HepG2 (cell line): ENCODE results near the gene LRRN3. TPM values are rescaled to one million over a fixed set of nuclear protein-coding genes. Genes with fewer than 3 reads are reported as not detected.

Source experiments
- JDP2 ChIP-seq: sonication (generic); formaldehyde crosslinking; IDR thresholded peaks from 2 replicates; pipeline ENCODE4 v1.8.1; 2022; ENCODE audit warnings: missing genetic modification reagents, borderline replicate concordance
- MLLT10 ChIP-seq: sonication (generic); formaldehyde crosslinking; IDR thresholded peaks from 2 replicates; pipeline ENCODE4 v1.4.0; 2020; ENCODE audit warnings: missing genetic modification reagents
- NR2C2 ChIP-seq: sonication (generic); formaldehyde crosslinking; IDR thresholded peaks from 2 replicates; pipeline ENCODE4 v1.4.0; 2020; ENCODE audit warnings: missing genetic modification reagents, mild to moderate bottlenecking, moderate library complexity, borderline replicate concordance
- PRPF4 ChIP-seq: fragments of 200-400 bp; formaldehyde crosslinking; IDR thresholded peaks from 2 replicates; pipeline ENCODE4 v1.6.1; 2016; ENCODE audit warnings: low read length, low read depth; ENCODE audit not compliant: poor library complexity, severe bottlenecking
- RARA ChIP-seq: IDR thresholded peaks from 2 replicates; pipeline ENCODE4 v1.6.1; 2016; ENCODE audit warnings: missing genetic modification reagents, missing compliant biosample characterization
- RFXANK ChIP-seq: IDR thresholded peaks from 2 replicates; pipeline ENCODE4 v1.6.1; 2016
- SPEN ChIP-seq: sonication (generic); formaldehyde crosslinking; IDR thresholded peaks from 2 replicates; pipeline ENCODE4 v1.5.1; 2020; ENCODE audit warnings: low read depth, mild to moderate bottlenecking, missing genetic modification reagents
- ZNF230 ChIP-seq: sonication (generic); formaldehyde crosslinking; IDR thresholded peaks from 2 replicates; pipeline ENCODE4 v1.4.0; 2020; ENCODE audit warnings: mild to moderate bottlenecking, missing genetic modification reagents
- ZNF891 ChIP-seq: sonication (generic); formaldehyde crosslinking; IDR thresholded peaks from 2 replicates; pipeline ENCODE4 v1.5.0; 2020; ENCODE audit warnings: mild to moderate bottlenecking, missing genetic modification reagents
- ZSCAN25 ChIP-seq: sonication (generic); formaldehyde crosslinking; IDR thresholded peaks from 2 replicates; pipeline ENCODE4 v1.8.0; 2022; ENCODE audit warnings: mild to moderate bottlenecking, missing genetic modification reagents
- polyA plus RNA-seq, 8 experiments: library from polyadenylated mRNA; depleted of rRNA in 3 of 8; stranded (reverse) in 7 of 8; unstranded in 1 of 8; fragments of >200 nt; fragmentation: Illumina TruSeq in 4 of 8; extraction: Trizol in 4 of 8; gene quantifications; 2 replicates each; pipeline versions ENCODE4 v1.2.1 to v1.2.3, GENCODE V29; 2011 to 2016; ENCODE audit warnings: low read depth in 4 of 8, missing spikeins in 1 of 8, mixed read lengths in 1 of 8; ENCODE audit not compliant: insufficient read depth in 1 of 8
- total RNA-seq, 5 experiments: library from RNA; depleted of rRNA; stranded (reverse); fragments of >200 nt; fragmentation: Illumina TruSeq; extraction: Trizol; gene quantifications; 2 replicates each; pipeline ENCODE4 v1.2.3, GENCODE V29; 2016; ENCODE audit warnings: low read depth in 1 of 5
- TF ChIP-seq, protein P1 (sequence below): sonication (generic); formaldehyde crosslinking; IDR thresholded peaks from 2 replicates; pipeline ENCODE4 v1.4.0; 2020; ENCODE audit warnings: missing genetic modification reagents
- TF ChIP-seq, protein P2 (sequence below): sonication (generic); formaldehyde crosslinking; IDR thresholded peaks from 2 replicates; pipeline ENCODE4 v1.5.0; 2020; ENCODE audit warnings: mild to moderate bottlenecking, missing genetic modification reagents, borderline replicate concordance
- TF ChIP-seq, protein P3 (sequence below): sonication (generic); formaldehyde crosslinking; IDR thresholded peaks from 2 replicates; pipeline ENCODE4 v1.5.1; 2020; ENCODE audit warnings: mild to moderate bottlenecking, moderate library complexity, missing genetic modification reagents
- TF ChIP-seq, protein P4 (sequence below): sonication (generic); formaldehyde crosslinking; IDR thresholded peaks from 2 replicates; pipeline ENCODE4 v1.5.1; 2020; ENCODE audit warnings: mild to moderate bottlenecking, missing genetic modification reagents

Gene LRRN3
- total and polyA plus RNA-seq, 2 of the 13 experiments (the other 11 are each of a cell fraction or from before 2014, with no cell fraction given): 0.07 TPM; not detected in 1

DNA sequence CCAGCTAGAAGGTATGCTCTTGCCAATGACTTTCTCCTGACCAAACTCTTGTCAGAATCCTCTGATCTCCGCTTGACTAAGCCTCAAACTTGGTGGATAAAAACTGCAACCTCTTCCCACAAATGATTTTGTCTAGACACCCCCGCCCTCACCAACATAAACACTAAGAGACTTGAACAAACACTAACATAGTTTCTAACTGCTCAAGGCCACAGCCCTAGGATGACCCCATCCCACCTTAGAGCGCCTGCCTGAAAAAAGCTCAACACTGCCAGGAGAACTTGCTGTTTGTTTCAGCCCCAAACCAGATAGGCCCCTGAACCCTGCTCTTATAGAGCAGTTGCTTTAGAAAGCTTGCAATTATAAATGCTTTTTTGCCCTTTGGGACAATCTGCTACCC lies 71.8 kb downstream of the LRRN3 start (continued):
- TF ChIP-seq, protein P1, sequence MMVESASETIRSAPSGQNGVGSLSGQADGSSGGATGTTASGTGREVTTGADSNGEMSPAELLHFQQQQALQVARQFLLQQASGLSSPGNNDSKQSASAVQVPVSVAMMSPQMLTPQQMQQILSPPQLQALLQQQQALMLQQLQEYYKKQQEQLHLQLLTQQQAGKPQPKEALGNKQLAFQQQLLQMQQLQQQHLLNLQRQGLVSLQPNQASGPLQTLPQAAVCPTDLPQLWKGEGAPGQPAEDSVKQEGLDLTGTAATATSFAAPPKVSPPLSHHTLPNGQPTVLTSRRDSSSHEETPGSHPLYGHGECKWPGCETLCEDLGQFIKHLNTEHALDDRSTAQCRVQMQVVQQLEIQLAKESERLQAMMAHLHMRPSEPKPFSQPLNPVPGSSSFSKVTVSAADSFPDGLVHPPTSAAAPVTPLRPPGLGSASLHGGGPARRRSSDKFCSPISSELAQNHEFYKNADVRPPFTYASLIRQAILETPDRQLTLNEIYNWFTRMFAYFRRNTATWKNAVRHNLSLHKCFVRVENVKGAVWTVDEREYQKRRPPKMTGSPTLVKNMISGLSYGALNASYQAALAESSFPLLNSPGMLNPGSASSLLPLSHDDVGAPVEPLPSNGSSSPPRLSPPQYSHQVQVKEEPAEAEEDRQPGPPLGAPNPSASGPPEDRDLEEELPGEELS (CRISPR knock-in tag): 0 out of 2 replicates have a peak, but pooled peaks have one; percentile 20
- TF ChIP-seq NR2C2 (CRISPR knock-in tag): no peak
- TF ChIP-seq, protein P2, sequence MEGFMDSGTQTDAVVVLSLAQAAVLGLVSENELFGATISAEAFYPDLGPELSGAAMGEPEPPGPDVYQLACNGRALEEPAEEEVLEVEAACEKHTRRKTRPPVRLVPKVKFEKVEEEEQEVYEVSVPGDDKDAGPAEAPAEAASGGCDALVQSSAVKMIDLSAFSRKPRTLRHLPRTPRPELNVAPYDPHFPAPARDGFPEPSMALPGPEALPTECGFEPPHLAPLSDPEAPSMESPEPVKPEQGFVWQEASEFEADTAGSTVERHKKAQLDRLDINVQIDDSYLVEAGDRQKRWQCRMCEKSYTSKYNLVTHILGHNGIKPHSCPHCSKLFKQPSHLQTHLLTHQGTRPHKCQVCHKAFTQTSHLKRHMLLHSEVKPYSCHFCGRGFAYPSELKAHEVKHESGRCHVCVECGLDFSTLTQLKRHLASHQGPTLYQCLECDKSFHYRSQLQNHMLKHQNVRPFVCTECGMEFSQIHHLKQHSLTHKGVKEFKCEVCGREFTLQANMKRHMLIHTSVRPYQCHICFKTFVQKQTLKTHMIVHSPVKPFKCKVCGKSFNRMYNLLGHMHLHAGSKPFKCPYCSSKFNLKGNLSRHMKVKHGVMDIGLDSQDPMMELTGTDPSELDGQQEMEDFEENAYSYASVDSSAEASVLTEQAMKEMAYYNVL (CRISPR knock-in tag): no peak
- no peak for TF ChIP-seq PRPF4
- no peak for TF ChIP-seq ZNF230 (CRISPR knock-in tag)
- TF ChIP-seq RARA (CRISPR knock-in tag): peak; percentile 84
- TF ChIP-seq MLLT10 (CRISPR knock-in tag): no peak
- no peak for TF ChIP-seq ZSCAN25 (CRISPR knock-in tag)
- TF ChIP-seq ZNF891: no peak
- TF ChIP-seq SPEN: no peak
- TF ChIP-seq, protein P3, sequence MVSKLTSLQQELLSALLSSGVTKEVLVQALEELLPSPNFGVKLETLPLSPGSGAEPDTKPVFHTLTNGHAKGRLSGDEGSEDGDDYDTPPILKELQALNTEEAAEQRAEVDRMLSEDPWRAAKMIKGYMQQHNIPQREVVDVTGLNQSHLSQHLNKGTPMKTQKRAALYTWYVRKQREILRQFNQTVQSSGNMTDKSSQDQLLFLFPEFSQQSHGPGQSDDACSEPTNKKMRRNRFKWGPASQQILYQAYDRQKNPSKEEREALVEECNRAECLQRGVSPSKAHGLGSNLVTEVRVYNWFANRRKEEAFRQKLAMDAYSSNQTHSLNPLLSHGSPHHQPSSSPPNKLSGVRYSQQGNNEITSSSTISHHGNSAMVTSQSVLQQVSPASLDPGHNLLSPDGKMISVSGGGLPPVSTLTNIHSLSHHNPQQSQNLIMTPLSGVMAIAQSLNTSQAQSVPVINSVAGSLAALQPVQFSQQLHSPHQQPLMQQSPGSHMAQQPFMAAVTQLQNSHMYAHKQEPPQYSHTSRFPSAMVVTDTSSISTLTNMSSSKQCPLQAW: 0 out of 2 replicates have a peak, but pooled peaks have one; percentile 17
- TF ChIP-seq RFXANK (CRISPR knock-in tag): no peak
- TF ChIP-seq, protein P4, sequence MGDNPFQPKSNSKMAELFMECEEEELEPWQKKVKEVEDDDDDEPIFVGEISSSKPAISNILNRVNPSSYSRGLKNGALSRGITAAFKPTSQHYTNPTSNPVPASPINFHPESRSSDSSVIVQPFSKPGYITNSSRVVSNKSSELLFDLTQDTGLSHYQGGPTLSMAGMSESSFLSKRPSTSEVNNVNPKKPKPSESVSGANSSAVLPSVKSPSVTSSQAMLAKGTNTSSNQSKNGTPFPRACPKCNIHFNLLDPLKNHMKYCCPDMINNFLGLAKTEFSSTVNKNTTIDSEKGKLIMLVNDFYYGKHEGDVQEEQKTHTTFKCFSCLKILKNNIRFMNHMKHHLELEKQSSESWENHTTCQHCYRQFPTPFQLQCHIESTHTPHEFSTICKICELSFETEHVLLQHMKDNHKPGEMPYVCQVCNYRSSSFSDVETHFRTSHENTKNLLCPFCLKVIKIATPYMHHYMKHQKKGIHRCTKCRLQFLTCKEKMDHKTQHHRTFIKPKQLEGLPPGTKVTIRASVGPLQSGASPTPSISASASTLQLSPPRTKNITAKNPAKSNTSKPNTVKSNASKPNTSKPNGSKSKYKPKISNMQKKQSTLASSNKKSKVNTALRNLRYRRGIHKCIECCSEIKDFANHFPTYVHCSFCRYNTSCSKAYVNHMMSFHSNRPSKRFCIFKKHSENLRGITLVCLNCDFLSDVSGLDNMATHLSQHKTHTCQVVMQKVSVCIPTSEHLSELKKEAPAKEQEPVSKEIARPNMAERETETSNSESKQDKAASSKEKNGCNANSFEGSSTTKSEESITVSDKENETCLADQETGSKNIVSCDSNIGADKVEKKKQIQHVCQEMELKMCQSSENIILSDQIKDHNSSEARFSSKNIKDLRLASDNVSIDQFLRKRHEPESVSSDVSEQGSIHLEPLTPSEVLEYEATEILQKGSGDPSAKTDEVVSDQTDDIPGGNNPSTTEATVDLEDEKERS (CRISPR knock-in tag): no peak
- TF ChIP-seq JDP2: no peak
